Suppressor macrophage treated with lipopolysaccharide for 4 hours (primary cell): ENCODE measurements around the gene ANGPTL2.
A peak's percentile ranks its signal among the peaks of the same experiment; 100 is the strongest.
"Not testable (repeated sequence)": the region's sequence is repeated elsewhere in the genome, so short reads cannot be mapped to it uniquely, and the experiment has no call there.

Source experiments
- DNase-seq: peaks from one replicate; pipeline ENCODE4 v3.0.0-alpha.2; 2020

ANGPTL2 gene, protein sequence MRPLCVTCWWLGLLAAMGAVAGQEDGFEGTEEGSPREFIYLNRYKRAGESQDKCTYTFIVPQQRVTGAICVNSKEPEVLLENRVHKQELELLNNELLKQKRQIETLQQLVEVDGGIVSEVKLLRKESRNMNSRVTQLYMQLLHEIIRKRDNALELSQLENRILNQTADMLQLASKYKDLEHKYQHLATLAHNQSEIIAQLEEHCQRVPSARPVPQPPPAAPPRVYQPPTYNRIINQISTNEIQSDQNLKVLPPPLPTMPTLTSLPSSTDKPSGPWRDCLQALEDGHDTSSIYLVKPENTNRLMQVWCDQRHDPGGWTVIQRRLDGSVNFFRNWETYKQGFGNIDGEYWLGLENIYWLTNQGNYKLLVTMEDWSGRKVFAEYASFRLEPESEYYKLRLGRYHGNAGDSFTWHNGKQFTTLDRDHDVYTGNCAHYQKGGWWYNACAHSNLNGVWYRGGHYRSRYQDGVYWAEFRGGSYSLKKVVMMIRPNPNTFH

DNA sequence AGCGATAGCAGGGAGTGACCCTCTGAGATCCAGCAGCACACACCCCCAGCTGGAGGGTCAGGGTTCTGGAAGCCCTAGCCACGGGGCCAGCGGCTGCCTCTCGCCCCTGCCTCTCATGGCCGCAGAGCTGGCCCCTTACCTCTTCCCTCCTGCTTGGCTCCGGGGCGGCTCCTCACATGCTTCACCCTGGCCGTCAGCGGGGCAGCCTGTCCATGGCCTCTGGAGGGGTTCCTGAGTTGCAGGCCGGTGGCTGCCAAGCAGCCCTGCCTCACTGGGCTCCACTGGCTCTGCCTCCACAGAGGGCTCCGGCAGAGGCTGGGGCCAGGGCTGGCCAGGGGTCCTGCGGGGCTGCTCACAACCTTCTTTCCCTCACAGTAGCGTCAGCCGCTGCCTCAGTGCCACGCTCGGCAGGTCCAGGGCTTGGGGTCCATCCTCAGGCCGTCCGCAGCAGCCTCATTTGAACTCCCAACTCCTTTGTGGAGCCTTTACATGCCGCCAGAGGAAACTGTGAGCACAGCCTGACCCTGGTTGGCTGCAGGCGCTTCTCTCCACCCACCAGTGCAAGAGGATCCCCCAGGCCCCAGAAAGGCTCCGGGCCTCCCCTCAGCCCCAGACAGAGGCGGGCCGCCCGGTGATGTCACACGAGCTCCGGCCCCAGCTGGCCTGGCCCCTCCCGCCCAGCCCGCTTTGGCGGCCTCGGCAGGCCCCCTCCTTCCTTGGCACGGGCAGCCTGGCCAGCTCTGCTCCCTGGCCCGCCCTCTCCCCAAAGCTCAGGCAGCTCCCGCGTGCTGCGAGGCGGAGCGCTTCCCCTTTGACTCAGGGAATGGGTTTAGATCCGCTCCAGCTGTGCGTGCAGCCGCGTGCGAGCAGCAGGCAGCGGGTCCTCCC is at the start of gene ANGPTL2:
TSS of gene ANGPTL2 (minus strand) at position 460 of the 888 bp plus-strand sequence. CDS start 13,904 bp downstream, outside the sequence.
- peak; percentile 79 for DNase-seq

DNA sequence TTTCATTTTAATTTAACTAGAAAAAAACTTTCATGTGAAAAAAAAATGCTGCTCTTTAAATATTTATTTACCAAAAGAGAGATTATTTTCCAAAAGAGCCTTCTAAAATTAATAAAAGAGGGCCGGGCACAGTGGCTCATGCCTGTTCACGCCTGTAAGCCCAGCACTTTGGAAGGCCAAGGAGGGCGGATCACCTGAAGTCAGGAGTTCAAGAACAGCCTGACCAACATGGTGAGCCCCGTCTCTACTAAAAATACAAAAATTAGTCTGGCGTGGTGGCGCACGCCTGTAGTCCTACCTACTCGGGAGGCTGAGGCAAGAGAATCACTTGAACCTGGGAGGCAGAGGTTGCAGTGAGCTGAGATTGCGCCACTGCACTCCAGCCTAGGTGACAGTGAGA is 48.9 kb upstream of the ANGPTL2 start:
- not testable (repeated sequence) for DNase-seq

DNA sequence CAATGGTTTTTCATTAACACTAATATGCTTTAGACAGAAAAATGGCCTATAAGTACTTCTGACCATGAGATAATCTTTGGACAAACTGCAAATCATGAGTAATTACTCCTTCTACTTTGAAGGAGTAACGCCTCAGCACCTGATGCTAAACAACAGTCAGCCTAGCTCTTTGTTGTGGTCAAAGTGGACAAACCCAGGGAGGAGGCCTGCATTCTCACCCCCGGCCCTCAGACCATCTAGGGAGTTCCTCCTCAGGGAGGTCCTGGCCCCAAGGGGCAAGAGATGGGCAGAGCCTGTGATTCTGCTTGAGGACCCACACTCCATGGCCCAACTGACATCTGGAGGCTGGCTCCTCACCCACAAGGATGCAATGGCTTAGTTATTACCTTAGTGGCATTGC is 48.2 kb upstream of the ANGPTL2 start:
- no peak for DNase-seq

DNA sequence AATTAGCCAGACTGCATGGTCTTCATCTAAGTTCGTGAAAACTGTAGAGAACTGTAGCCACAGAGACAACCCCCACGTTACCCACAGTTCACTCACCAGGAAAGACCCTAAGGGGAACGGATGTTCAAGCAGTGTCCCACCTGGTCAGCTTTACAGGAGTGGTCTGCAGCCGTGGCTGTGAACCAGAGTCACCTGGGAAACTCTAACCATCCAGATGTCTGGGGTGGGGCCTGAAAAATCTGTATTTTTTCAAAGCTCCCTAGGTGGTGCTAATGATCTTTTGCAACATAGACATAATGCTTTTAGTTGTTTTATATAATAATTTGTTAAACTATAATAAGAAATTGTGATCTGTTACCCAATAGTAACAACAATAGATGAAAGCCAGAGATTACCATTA is 47.7 kb upstream of the ANGPTL2 start:
- DNase-seq, result no peak

DNA sequence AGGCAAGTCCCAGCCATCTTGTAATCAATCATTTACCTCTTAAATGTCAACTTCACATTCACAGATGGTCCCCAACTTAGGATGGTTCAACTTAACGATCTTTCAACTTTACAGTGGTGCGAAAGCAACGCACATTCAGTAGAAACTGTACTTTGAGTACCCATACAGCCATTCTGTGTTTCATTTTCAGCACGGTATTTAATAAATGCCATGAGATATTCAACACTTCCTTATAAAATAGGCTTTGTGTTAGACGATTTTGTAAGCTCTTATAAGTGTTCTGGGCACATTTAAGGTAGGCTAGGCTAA is 47.1 kb upstream of the ANGPTL2 start:
- no peak for DNase-seq

DNA sequence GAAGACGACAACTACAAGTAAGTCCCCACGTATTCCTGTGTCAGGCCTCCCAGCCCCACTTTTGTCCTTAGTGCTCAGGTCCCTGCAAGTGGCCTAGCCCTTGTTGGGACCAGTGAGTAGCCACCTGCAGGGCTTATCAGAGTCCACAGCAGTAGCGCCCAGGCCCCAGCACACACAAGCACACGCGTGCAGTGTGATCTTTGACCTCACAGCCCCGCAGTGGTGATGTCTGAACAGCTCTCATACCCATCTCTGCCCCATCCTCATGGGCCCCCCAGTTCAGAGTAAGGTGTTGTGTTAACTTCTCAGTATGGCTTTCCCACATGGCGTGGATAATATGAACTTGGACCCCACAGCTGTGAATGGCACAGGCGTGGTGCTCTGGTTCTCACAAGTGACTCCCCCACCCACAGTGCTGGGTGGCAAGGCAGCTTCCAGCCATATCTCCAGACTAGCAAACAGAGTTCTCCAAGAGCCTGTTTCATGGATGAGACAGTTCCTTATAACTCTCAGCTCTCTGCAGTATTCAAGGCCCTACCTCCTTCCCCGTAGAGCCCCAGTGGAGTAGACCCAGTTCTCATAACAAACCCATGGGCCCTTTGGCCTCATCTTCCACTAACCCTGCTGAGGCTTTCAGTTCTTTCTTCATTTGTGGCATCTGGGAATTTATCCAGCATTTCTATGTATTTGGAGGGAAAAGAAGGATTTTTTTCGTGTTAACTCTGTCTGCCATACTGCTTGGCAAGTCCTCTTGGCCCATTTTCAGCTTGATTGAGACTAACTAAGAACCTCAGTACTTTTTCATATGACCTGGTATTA is 46.5 kb upstream of the ANGPTL2 start:
- DNase-seq, result no peak

DNA sequence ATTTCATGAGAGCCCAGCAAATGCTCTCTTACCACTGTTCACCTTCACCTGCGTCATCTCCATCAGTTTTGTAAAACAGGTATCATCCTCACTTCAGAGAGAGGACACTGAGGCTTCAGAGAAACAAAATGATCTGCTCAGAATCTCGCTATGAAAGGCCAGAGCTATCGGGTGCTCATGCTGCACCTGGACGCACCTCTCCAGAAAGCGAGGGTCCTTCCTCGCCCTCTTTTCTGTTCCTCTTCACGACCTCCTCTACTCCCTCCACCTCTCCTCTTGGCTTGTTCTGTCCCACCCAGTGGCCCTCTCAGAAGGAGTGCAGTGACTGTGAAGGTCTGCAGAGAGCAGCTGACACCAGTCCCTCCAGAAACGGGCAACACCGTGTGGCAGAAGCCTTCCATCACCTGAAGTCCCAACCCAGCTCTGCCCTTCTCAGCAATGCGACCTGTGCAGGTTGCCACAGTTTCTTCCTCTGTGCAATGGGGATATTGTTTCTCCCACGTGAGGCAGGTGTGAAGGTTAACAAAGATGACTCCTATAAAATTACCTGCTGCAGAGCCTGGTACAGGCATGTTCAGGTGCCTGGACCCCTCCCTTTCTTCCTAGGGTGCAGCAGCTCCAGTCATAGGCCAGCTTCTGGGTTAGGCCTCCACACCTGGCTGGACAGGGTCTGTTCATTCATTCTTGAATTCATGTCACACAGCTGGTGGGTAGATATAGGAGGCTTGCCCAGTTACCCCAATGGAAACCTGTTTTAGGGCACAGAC is 45.3 kb upstream of the ANGPTL2 start:
- DNase-seq, result no peak

DNA sequence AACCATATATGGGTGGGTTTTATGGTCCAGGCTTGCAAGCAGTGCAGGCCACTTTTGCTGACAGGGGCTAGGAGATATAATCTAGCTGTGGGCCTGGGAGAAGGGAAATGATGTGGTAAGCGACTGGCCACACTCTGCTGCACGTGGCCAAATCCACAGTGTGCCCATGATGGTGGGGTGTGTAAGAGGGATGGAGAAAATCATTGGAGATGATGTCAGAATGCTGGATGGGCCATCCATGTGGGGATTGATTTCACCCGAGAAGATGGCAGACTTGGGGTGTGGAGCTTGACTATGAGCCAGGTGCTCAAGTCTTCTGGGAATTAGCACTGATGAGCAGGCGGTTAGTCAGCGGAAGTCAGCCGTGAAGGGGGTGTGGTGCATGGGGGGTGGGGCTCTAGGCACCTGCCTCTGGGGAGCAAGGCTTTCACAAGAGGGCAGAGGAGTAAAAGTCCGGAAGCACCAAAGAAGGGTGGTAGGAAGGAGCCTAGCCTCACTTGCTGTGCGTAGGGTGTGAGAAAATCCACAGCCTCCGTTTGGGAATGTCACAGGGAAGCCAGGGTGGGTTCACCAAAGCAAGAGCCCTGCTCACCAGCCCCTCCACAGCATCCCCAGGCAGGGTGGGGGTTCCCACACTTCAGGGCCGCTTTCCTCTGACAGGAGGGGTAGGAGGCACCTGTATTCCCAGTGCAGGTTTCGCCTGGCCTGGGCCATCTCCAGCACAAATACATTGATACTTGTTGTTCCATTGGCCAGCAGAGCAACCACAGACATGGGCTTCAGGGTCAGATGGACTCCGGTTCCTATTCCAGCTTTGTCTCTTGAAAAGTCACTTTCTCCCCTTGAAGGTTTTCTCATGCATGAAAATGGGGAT is 44.5 kb upstream of the ANGPTL2 start:
- DNase-seq, result no peak

DNA sequence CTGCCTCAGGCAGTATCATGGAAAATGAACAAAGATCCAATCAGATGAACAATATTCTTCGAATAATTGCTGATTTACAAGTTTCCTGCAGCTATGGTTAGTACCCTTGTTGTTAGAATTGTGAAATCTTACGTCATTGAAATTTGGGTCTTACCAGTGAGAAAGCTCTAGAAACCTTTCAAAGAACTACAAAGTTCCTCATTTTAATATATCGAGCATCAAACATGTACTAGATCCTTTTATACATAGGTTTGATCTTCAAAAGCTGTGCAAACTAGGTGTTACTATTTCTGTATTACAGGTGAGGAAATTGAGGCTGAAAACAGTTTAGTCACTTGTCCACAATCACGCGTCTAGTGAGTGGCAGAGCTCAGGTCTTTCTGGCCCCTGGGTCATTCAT is 43.7 kb upstream of the ANGPTL2 start:
- peak; percentile 35 for DNase-seq

DNA sequence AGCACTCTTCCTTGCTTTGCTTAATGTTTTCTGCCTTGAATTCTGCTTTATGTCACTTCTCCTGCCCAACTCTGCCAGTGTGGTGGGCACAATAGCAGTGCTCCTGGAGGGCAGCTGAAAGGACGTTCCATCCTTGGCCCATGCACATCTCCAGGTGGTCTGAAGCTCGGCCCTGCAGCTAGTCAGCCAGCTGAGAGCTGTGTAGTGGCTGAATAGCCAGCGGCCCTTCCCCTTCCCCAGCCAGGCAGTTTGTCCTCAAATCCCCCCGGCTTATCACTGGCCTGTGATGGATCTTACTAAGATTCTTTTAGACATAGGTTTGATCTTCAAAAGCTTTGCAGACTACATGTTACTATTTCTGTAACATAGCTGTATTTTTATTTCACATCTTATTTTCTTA is 42.7 kb upstream of the ANGPTL2 start:
- DNase-seq, result no peak

DNA sequence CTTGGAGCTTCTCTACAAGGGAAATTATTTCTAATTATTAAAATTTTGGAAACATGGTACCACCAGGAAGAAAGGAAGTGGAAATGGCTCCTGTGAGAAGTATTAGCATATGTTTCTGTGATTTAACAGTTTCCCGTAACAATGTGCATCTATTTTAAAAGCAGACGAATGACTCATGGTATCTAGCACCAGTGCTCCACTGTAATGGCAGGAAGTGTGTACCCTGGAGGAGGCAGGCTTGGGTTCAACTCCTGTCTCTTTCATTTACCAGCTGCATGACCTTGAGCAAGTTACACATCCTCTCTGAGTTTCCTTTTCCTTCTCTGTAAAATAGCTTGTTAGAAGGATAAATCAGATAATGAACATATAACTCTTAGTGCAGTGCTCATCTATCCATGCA is 41.0 kb upstream of the ANGPTL2 start:
- peak; percentile 71 for DNase-seq

DNA sequence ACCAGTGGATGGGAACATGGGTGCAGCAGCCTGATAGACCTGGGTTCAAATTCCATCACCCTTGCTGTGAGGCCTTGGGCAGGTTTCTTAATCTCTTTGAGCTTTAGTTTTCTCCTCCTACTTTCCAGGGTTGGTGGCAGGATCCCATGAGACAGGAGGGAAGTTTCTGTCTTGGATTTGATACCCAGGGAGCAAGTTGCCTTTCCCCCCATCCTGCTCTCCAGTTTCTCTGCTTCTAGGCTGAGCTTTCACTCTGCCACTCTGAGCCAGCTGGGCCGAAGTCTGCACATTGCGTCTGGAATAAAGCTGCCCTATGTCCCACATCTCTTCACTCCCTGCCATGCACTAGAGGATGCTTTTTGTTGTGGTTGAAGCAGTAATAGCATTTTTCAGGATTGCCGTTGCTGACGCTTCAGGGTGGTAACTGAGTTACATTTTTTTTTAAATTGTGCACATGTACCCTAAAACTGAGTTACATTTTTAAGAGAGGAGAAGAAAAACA is 40.5 kb upstream of the ANGPTL2 start:
- no peak for DNase-seq

DNA sequence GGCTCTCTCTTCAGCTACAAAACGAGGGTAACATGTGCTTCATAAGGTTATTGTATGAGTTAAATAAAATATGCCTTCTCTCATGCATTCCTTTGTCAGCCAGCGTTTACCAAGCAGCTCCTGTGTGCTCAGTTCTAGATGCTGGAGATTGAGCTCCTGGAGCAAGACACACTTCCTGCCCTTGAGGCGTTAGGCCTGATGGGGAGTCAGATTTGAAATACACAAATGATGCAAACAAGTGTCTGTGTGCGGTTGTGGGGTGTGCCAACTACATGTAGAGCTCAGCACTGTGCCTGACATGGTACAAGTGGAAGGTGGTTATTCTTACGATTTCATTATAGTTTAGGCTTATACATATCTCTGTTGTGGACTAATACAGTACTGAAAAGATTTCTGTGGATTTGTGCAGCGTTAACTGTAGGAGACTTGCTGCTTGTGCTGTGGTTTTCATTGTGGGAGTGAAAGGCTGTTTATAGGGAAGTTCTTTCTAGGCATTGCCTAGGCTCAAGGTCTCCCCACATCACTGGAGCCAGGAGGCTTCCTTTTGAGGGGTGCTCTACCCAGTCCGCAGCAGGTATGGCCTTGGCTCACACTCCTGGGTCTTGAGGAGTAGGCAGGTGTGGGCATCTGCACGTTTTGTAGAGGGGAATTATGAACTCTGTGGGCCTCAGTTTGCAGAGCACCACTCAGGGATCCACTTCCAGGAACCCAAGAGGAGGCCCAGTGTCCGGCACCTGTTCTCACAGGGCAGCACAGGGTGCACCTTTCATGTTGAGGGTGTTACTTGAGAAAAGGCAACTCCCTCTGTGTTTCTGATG is 39.8 kb upstream of the ANGPTL2 start:
- no peak for DNase-seq

DNA sequence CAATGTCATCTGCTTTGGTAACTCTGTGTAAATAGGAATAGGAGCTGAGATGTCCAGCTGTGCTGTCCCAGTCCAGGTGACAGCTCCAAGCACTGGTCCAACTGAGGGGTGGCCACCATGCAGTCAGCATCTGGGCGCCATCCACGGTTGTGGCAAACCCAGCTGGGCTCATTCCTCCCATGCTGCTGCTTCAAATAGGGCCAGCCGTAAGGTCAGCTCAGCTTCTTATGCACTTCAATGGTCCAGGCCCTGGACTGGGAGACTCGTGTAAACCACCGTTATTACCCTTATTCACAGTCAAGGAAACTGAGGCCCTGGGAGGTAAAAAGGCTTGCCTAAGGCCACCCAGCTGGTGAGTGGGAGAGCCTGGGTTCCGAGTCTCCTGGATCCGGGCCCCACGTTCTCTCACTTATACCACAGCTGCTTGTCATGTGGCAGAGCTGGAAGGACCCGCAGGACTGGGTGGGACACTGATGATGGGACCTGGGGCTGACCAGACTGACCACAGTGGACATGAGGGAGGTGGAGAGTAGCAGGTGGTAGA is 38.7 kb upstream of the ANGPTL2 start:
- DNase-seq, result no peak

DNA sequence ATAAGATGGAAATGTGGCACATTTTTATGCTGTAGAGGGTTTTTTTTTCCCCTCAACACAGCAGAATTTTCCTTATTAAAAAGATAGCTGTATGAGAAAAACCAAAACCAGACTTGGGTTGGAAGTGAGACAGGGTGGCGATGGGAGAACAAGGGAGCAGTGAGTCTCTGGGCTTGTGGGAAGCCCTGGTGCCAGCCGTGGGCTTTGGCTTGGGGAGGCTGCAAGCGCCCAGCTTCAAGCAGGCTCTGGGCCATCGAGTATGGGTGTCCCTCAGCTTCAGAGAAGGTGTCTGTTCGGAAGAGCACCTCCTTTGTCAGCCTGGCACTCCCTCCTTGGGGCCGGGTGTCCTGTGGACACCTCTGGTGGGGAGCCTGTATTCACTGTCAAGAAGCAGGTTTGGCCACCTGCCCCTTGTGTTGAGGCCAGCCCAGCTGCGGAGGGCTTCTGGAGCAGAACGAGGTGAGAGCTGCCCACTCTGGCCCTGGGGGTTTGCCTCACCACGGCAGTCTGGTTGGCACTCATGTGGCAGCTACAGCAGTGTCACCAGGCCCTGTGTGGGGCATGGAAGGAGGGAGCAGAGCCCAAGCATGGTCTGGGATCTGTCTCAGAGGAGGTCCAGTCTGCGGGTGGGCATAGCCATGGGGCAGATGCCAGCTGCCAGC is 37.6 kb upstream of the ANGPTL2 start:
- no peak for DNase-seq

DNA sequence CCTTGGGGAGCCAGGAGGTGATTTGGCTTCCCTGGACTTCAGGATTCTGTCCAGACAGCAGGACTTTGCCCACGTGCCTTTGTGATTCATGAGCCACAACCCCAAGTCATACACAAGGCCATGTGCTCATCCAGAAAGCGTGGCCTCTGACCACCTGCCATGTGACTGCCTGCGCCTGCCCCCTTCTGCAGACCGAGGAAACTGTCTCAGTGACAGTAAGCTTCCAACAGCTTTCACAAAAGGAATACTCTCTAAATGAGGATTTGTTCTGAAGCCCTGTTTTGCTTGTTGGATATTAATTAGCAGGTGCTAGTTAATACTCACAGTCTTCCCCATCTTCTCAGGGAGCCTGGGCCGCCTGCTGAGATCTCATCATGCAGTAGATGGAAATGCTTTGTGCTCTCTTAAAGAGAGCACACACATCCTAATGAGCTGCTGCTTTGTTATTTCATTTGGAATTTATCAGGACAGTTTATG is 36.9 kb upstream of the ANGPTL2 start:
- peak; percentile 51 for DNase-seq

DNA sequence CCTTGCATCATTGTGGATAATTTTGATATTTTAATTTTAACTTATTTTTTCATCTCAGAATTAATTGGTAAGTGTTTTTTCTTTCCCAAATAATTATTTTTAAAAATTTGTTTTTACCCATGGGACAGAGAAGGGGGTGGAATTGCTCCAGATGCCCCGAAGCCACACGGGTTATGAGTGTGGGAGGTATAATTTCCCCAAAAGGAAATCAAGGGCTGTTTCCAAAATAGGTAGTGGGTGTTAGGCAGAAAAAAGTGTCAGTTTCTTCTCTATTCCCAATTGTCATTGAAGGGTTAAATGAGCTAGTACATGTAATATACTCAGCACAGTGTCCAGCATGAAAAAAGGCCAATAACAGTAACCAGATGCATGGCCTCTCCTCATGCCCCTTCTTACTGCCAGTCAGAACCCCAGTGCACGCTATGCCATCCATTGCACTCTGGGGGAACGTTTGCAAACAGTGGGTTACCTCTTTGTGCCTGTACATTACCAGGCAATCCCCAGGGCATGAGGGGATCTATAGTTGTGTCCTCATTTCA is 36.4 kb upstream of the ANGPTL2 start:
- DNase-seq, result no peak

DNA sequence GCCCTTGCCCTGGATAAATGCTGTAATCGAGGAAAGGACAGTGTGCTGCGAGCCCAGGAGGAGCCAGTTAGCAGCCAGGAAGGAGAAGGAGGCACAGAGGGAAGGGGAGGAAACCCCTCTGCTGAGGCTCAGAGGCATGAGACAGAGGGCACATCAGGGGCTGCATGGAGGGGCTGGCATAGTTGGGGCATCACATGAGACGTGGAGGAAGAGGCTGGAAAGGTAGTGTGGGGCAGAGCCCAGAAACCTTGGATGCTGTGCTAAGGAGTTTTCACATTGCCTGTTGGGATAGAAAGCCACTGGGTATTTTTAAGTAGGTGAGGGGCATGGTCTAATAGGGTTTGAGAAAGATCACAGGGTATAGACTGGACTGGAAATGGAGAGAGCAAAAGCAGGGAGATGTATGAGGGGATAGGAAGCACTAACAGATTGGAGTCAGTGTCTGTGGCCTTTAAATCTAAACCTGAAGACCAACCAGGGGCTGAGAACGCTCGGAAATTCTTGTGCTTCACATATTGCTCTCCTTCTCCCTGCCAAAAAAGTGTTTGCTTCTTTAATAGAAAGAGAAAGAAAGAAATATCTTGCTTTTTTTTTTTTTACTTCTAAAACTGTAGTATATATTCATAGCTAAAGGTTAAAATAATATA is 33.0 kb upstream of the ANGPTL2 start:
- no peak for DNase-seq
